Hematopoietic multipotent progenitor cell treated with erythropoietin and hydrocortisone succinate and interleukin-3 and kit ligand, for 17 days (in vitro differentiated cells): ENCODE results near the gene FOXE3.

Source experiments
- DNase-seq: peaks from one replicate; pipeline ENCODE4 v3.0.0-alpha.2; 2015; ENCODE audit warnings: low spot score

Gene FOXE3

GRCh38 chr1:47415728-47416318 is at the start of gene FOXE3:
Gene FOXE3 (plus strand): TSS chr1:47416285. CDS start chr1:47416316, 31 bp downstream.
- DNase-seq = no peak

GRCh38 chr1:47367651-47368050 is 48.4 kb upstream of the FOXE3 start:
- DNase-seq = no peak

GRCh38 chr1:47371016-47371517 is 45.0 kb upstream of the FOXE3 start:
- no peak for DNase-seq

GRCh38 chr1:47374501-47374900 is 41.6 kb upstream of the FOXE3 start:
- DNase-seq = no peak

- no peak for DNase-seq
Observed at GRCh38 chr1:47378147-47378546, 37.9 kb upstream of the FOXE3 start.

- no peak for DNase-seq
Observed at GRCh38 chr1:47380699-47381098, 35.4 kb upstream of the FOXE3 start.

- DNase-seq = no peak
Observed at GRCh38 chr1:47382399-47382983, 33.6 kb upstream of the FOXE3 start.

- no peak for DNase-seq
Observed at GRCh38 chr1:47384083-47384482, 32.0 kb upstream of the FOXE3 start.

GRCh38 chr1:47385020-47385419 is 31.1 kb upstream of the FOXE3 start:
- no peak for DNase-seq

GRCh38 chr1:47386268-47386667 is 29.8 kb upstream of the FOXE3 start:
- no peak for DNase-seq

GRCh38 chr1:47388030-47388890 is 27.8 kb upstream of the FOXE3 start:
- no peak for DNase-seq

GRCh38 chr1:47388891-47389238 is 27.2 kb upstream of the FOXE3 start:
- DNase-seq = peak; percentile 32

- DNase-seq = no peak
Observed at GRCh38 chr1:47389731-47390130, 26.4 kb upstream of the FOXE3 start.

- no peak for DNase-seq
Observed at GRCh38 chr1:47390843-47391242, 25.2 kb upstream of the FOXE3 start.

GRCh38 chr1:47393141-47393540 is 22.9 kb upstream of the FOXE3 start:
- no peak for DNase-seq

- DNase-seq = no peak
Observed at GRCh38 chr1:47395433-47395832, 20.7 kb upstream of the FOXE3 start.

- no peak for DNase-seq
Observed at GRCh38 chr1:47396671-47397196, 19.4 kb upstream of the FOXE3 start.

- DNase-seq = no peak
Observed at GRCh38 chr1:47399138-47399845, 16.8 kb upstream of the FOXE3 start.

GRCh38 chr1:47399846-47400155 is 16.3 kb upstream of the FOXE3 start:
- DNase-seq = no peak

GRCh38 chr1:47401761-47402160 is 14.3 kb upstream of the FOXE3 start:
- DNase-seq = no peak

GRCh38 chr1:47402591-47402990 is 13.5 kb upstream of the FOXE3 start:
- DNase-seq = no peak

- DNase-seq = no peak
Observed at GRCh38 chr1:47403321-47403910, 12.7 kb upstream of the FOXE3 start.
